ENCODE measurements around the gene MLIP.

The MLIP gene

DNA sequence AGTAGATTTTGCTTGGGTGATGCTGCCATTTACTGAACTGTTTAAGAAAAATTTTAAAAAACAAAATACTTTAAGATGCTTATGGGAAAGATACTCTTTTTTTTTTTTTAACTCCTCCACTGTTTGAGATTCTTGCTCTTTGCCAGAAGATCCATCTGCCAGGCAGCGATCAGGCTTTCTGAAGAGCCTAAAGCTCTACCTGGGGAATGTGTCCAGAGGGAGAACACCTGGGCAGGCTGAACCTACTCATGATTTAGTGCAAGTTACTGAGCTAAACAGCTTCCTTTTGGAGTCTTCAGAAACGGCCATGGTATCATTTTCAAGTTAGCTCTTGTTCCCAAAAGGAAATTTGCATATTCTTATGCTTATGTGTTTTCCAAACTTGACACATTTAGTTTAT is 23.5 kb upstream of the MLIP start:
- Histone ChIP-seq H3K36me3 (ENCODE audit: control insufficient read depth, insufficient read depth, low read length) (no peaks in the 10 kb centered on the region), H3K9ac (ENCODE audit: low read length) (no peak overlapping the region), H2BK5ac (ENCODE audit: low read length) (no peak overlapping the region), H3K27me3 (ENCODE audit: insufficient read depth, low read length, poor library complexity) (no peaks in the 10 kb centered on the region), H3K4me1 (ENCODE audit: control insufficient read depth, low read depth, low read length) (no peaks in the 10 kb centered on the region), H4K8ac (ENCODE audit: low read depth, low read length) (no peak overlapping the region), H3K4ac (ENCODE audit: low read depth, low read length) (no peak overlapping the region), H2BK120ac (ENCODE audit: low read depth, low read length) (no peak overlapping the region), H3K79me1 (ENCODE audit: low read length) (no peaks in the 10 kb centered on the region), H4K5ac (ENCODE audit: low read length) (no peak overlapping the region), H3K4me3 (ENCODE audit: low read length) (no peak overlapping the region), H3K18ac (ENCODE audit: low read length) (no peak overlapping the region), H3K56ac (ENCODE audit: low read length) (no peak overlapping the region), H3K23ac (ENCODE audit: low read length) (no peak overlapping the region), H3K79me2 (ENCODE audit: control insufficient read depth, insufficient read depth, low read length) (no peaks in the 10 kb centered on the region), H3K27ac (ENCODE audit: low read depth, low read length) (no peak overlapping the region), H2BK15ac (replicated peaks; ENCODE audit: low read depth) (no peak overlapping the region), H3K4me2 (ENCODE audit: low read length) (no peak overlapping the region), H2AK5ac (ENCODE audit: low read length) (no peak overlapping the region)
- WGBS (ENCODE audit: extremely low coverage, insufficient coverage, low lambda C conversion rate) = no CpG with 5 or more reads among the region's 2 CpGs
- no peak for DNase-seq

DNA sequence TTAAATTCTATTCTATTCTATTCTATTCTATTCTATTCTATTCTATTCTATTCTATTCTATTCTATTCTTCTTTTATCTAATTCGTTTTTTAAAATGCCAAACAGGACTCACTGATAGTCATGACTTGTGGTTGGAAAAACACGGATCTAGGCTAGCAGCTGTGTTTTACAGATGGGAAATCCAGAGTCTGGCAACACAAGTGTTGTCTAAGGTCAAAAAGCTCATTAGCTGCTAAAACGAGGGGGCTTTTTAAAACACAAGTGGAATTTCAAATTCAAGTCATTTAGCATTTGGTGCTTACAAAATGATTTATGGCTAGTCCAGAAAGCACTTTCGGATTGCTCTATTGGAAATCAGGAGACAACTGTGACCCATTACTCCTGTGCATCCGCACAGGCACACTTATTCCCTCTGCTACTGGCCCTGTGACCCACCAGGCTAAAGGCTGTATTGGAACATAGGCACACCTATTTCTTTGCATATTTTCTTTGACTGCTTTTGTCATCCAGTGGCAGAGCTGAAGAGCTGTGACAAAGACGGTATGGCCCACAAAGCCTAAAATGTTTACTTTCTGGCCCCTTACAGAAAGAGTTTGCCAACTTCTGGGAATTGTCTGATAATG is 17.8 kb upstream of the MLIP start:
- Histone ChIP-seq H3K4ac (ENCODE audit: low read depth, low read length) (no peak overlapping the region), H3K27me3 (ENCODE audit: insufficient read depth, low read length, poor library complexity) (no peaks in the 10 kb centered on the region), H3K56ac (ENCODE audit: low read length) (no peak overlapping the region), H3K23ac (ENCODE audit: low read length) (no peak overlapping the region), H2BK5ac (ENCODE audit: low read length) (no peak overlapping the region), H3K4me1 (ENCODE audit: control insufficient read depth, low read depth, low read length) (no peaks in the 10 kb centered on the region), H4K5ac (ENCODE audit: low read length) (no peak overlapping the region), H4K8ac (ENCODE audit: low read depth, low read length) (no peak overlapping the region), H2AK5ac (ENCODE audit: low read length) (no peak overlapping the region), H3K18ac (ENCODE audit: low read length) (no peak overlapping the region), H2BK120ac (ENCODE audit: low read depth, low read length) (no peak overlapping the region), H2BK15ac (replicated peaks; ENCODE audit: low read depth) (no peak overlapping the region), H3K36me3 (ENCODE audit: control insufficient read depth, insufficient read depth, low read length) (no peaks in the 10 kb centered on the region), H3K9ac (ENCODE audit: low read length) (no peak overlapping the region), H3K27ac (ENCODE audit: low read depth, low read length) (no peak overlapping the region), H3K4me2 (ENCODE audit: low read length) (no peak overlapping the region), H3K79me2 (ENCODE audit: control insufficient read depth, insufficient read depth, low read length) (no peaks in the 10 kb centered on the region), H3K4me3 (ENCODE audit: low read length) (no peak overlapping the region), H3K79me1 (ENCODE audit: low read length) (no peaks in the 10 kb centered on the region)
- 100% methylated on average over 1 of the region's 6 CpGs for WGBS (ENCODE audit: extremely low coverage, insufficient coverage, low lambda C conversion rate)
- no peak for DNase-seq

DNA sequence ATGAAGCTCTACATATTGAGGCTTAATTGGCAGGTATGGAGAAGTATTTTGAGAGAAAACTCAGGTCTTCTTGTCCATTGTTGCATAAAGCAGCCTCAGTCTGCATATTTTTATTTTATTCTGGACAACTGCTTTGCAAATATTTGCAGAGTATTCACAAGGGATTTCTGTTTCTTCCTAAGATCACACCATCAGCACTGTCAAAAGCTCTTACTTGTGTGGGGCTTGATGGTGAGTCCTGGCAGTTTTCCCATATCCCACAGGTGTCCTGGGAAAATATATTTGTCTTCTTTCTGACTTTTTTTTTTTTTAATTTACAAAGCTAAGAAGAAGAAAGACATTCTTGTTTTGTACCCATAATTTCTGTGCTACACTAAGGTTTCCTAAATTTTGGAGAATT is 16.9 kb upstream of the MLIP start:
- Histone ChIP-seq H3K23ac (ENCODE audit: low read length) (no peak overlapping the region), H2BK120ac (ENCODE audit: low read depth, low read length) (no peak overlapping the region), H3K79me1 (ENCODE audit: low read length) (no peaks in the 10 kb centered on the region), H3K27ac (ENCODE audit: low read depth, low read length) (no peak overlapping the region), H2BK5ac (ENCODE audit: low read length) (no peak overlapping the region), H3K27me3 (ENCODE audit: insufficient read depth, low read length, poor library complexity) (no peaks in the 10 kb centered on the region), H3K4ac (ENCODE audit: low read depth, low read length) (no peak overlapping the region), H3K79me2 (ENCODE audit: control insufficient read depth, insufficient read depth, low read length) (no peaks in the 10 kb centered on the region), H3K9ac (ENCODE audit: low read length) (no peak overlapping the region), H2BK15ac (replicated peaks; ENCODE audit: low read depth) (no peak overlapping the region), H3K36me3 (ENCODE audit: control insufficient read depth, insufficient read depth, low read length) (no peaks in the 10 kb centered on the region), H3K56ac (ENCODE audit: low read length) (no peak overlapping the region), H2AK5ac (ENCODE audit: low read length) (no peak overlapping the region), H3K4me3 (ENCODE audit: low read length) (no peak overlapping the region), H3K4me2 (ENCODE audit: low read length) (no peak overlapping the region), H3K18ac (ENCODE audit: low read length) (no peak overlapping the region), H3K4me1 (ENCODE audit: control insufficient read depth, low read depth, low read length) (no peaks in the 10 kb centered on the region), H4K5ac (ENCODE audit: low read length) (no peak overlapping the region), H4K8ac (ENCODE audit: low read depth, low read length) (no peak overlapping the region)
- no peak for DNase-seq

DNA sequence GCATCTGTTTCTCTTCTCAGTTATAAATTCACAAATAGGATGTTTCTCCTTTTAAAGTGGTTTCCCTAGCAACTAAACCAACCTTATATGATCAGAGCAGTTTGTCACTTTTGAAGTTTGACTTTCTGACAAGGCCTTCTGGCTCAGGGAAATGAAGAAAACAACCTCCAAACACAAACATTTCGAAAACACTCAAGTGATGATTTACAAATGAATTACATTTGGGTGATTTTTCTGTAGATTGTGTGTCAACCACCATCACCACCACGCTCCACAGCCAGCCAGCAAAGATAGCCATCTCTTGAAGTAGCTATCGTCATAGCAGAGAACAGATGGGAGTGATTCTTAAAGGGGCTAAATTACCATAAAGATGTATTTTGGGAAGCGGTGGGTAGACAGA is 16.5 kb upstream of the MLIP start:
- H3K56ac ChIP-seq (ENCODE audit: low read length) = no peak overlapping the region
- no peak overlapping the region for H3K4me3 ChIP-seq (ENCODE audit: low read length)
- no peaks in the 10 kb centered on the region for H3K79me2 ChIP-seq (ENCODE audit: control insufficient read depth, insufficient read depth, low read length)
- WGBS (ENCODE audit: extremely low coverage, insufficient coverage, low lambda C conversion rate) = no CpG with 5 or more reads among the region's 4 CpGs
- no peaks in the 10 kb centered on the region for H3K27me3 ChIP-seq (ENCODE audit: insufficient read depth, low read length, poor library complexity)
- H3K23ac ChIP-seq (ENCODE audit: low read length) = no peak overlapping the region
- no peak overlapping the region for H2AK5ac ChIP-seq (ENCODE audit: low read length)
- no peak overlapping the region for H4K5ac ChIP-seq (ENCODE audit: low read length)
- no peak overlapping the region for H2BK120ac ChIP-seq (ENCODE audit: low read depth, low read length)
- no peak overlapping the region for H2BK5ac ChIP-seq (ENCODE audit: low read length)
- no peaks in the 10 kb centered on the region for H3K36me3 ChIP-seq (ENCODE audit: control insufficient read depth, insufficient read depth, low read length)
- DNase-seq = no peak
- H2BK15ac ChIP-seq (replicated peaks; ENCODE audit: low read depth) = no peak overlapping the region
- no peak overlapping the region for H3K9ac ChIP-seq (ENCODE audit: low read length)
- no peak overlapping the region for H3K4me2 ChIP-seq (ENCODE audit: low read length)
- no peak overlapping the region for H3K4ac ChIP-seq (ENCODE audit: low read depth, low read length)
- no peak overlapping the region for H4K8ac ChIP-seq (ENCODE audit: low read depth, low read length)
- H3K27ac ChIP-seq (ENCODE audit: low read depth, low read length) = no peak overlapping the region
- H3K79me1 ChIP-seq (ENCODE audit: low read length) = no peaks in the 10 kb centered on the region
- H3K18ac ChIP-seq (ENCODE audit: low read length) = no peak overlapping the region
- H3K4me1 ChIP-seq (ENCODE audit: control insufficient read depth, low read depth, low read length) = no peaks in the 10 kb centered on the region

DNA sequence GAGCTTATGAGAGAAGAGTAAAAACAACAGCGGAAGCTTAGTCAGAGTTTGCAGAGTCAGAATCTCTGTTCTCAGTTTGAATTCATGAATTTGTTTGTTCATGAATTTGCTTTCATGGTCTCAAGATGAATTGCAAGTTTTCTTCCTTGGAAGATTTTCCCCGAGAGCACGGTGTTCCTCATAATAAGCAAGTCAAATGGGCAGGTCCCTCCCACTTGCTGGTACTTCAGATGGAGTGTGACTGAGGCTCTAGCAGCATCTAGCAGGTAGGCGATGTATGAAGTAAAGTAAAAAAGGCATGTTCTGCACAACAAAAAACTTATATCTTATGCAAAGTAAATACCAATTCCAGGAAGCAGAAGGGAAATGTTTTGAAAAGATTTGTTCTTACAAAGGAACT is 15.5 kb upstream of the MLIP start:
- Histone ChIP-seq H2BK5ac (ENCODE audit: low read length) (no peak overlapping the region), H3K27ac (ENCODE audit: low read depth, low read length) (no peak overlapping the region), H3K23ac (ENCODE audit: low read length) (no peak overlapping the region), H3K56ac (ENCODE audit: low read length) (no peak overlapping the region), H2AK5ac (ENCODE audit: low read length) (no peak overlapping the region), H3K4me3 (ENCODE audit: low read length) (no peak overlapping the region), H3K4me1 (ENCODE audit: control insufficient read depth, low read depth, low read length) (no peaks in the 10 kb centered on the region), H4K8ac (ENCODE audit: low read depth, low read length) (no peak overlapping the region), H3K18ac (ENCODE audit: low read length) (no peak overlapping the region), H3K79me1 (ENCODE audit: low read length) (no peaks in the 10 kb centered on the region), H3K9ac (ENCODE audit: low read length) (no peak overlapping the region), H3K4me2 (ENCODE audit: low read length) (no peak overlapping the region), H2BK120ac (ENCODE audit: low read depth, low read length) (no peak overlapping the region), H4K5ac (ENCODE audit: low read length) (no peak overlapping the region), H3K79me2 (ENCODE audit: control insufficient read depth, insufficient read depth, low read length) (no peaks in the 10 kb centered on the region), H2BK15ac (replicated peaks; ENCODE audit: low read depth) (no peak overlapping the region), H3K36me3 (ENCODE audit: control insufficient read depth, insufficient read depth, low read length) (no peaks in the 10 kb centered on the region), H3K27me3 (ENCODE audit: insufficient read depth, low read length, poor library complexity) (no peaks in the 10 kb centered on the region), H3K4ac (ENCODE audit: low read depth, low read length) (no peak overlapping the region)
- WGBS (ENCODE audit: extremely low coverage, insufficient coverage, low lambda C conversion rate) = no CpG with 5 or more reads among the region's 4 CpGs
- no peak for DNase-seq

DNA sequence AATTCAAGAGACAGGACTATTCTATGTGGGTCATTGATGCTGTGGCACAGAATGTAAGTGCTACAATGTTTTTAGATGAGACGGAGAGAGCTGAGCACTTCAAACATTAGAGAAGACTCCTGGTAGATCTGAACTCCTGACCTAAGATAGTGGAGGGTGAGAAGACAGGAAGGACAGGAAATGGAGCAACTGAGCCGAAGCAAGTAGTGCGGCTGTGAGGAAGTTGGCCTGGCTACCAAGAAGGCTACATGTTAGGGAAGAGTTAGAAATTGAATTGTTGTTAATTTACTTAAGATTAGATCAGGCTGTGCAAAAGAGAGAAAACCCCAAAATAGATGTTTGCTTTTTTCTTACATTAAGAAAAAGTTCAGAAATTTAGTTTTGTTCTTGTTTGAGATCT is 14.4 kb upstream of the MLIP start:
- DNase-seq = no peak
- H3K4me2 ChIP-seq (ENCODE audit: low read length) = no peak overlapping the region
- no CpG with 5 or more reads among the region's 3 CpGs for WGBS (ENCODE audit: extremely low coverage, insufficient coverage, low lambda C conversion rate)

More for the DNA sequence above, 14.4 kb upstream of the MLIP start:
- H3K36me3 ChIP-seq (ENCODE audit: control insufficient read depth, insufficient read depth, low read length) = no peaks in the 10 kb centered on the region
- H2BK15ac ChIP-seq (replicated peaks; ENCODE audit: low read depth) = no peak overlapping the region
- H3K23ac ChIP-seq (ENCODE audit: low read length) = no peak overlapping the region
- no peak overlapping the region for H3K18ac ChIP-seq (ENCODE audit: low read length)
- H3K79me1 ChIP-seq (ENCODE audit: low read length) = no peaks in the 10 kb centered on the region
- H3K9ac ChIP-seq (ENCODE audit: low read length) = no peak overlapping the region
- no peak overlapping the region for H3K27ac ChIP-seq (ENCODE audit: low read depth, low read length)
- H3K4ac ChIP-seq (ENCODE audit: low read depth, low read length) = no peak overlapping the region
- no peak overlapping the region for H4K8ac ChIP-seq (ENCODE audit: low read depth, low read length)
- H3K27me3 ChIP-seq (ENCODE audit: insufficient read depth, low read length, poor library complexity) = no peaks in the 10 kb centered on the region
- H3K4me3 ChIP-seq (ENCODE audit: low read length) = no peak overlapping the region
- no peak overlapping the region for H2BK120ac ChIP-seq (ENCODE audit: low read depth, low read length)
- H3K79me2 ChIP-seq (ENCODE audit: control insufficient read depth, insufficient read depth, low read length) = no peaks in the 10 kb centered on the region
- H4K5ac ChIP-seq (ENCODE audit: low read length) = no peak overlapping the region
- H2BK5ac ChIP-seq (ENCODE audit: low read length) = no peak overlapping the region
- H3K4me1 ChIP-seq (ENCODE audit: control insufficient read depth, low read depth, low read length) = no peaks in the 10 kb centered on the region
- H3K56ac ChIP-seq (ENCODE audit: low read length) = no peak overlapping the region
- H2AK5ac ChIP-seq (ENCODE audit: low read length) = no peak overlapping the region
